ENCODE results near the gene SH3BP1.

DNA sequence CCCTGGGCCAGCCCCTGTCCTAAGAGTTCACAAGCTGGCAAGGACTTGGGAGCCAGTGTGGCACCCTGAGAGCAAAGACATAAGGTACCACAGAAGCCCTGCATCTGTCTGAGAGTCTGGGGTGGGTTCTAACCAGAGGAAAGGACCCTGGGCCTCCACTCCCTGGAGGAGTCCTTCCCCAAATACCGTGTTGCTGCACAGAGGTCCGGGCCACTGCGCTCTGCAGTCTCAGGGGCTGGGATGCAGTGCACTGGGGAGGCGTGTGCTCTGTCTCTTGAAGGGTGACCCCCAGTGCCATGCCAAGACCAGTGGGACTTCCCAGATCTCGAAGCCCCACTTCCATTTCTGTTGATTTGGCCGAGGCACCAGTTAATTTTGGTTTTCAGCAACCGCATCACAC, 4.3 kb upstream of the SH3BP1 start:
- TF ChIP-seq NFYB (CRISPR knock-in tag; conservative IDR thresholded peaks at IDR 0.05; ENCODE audit: low read depth), result no peak
- TF ChIP-seq, protein P1, sequence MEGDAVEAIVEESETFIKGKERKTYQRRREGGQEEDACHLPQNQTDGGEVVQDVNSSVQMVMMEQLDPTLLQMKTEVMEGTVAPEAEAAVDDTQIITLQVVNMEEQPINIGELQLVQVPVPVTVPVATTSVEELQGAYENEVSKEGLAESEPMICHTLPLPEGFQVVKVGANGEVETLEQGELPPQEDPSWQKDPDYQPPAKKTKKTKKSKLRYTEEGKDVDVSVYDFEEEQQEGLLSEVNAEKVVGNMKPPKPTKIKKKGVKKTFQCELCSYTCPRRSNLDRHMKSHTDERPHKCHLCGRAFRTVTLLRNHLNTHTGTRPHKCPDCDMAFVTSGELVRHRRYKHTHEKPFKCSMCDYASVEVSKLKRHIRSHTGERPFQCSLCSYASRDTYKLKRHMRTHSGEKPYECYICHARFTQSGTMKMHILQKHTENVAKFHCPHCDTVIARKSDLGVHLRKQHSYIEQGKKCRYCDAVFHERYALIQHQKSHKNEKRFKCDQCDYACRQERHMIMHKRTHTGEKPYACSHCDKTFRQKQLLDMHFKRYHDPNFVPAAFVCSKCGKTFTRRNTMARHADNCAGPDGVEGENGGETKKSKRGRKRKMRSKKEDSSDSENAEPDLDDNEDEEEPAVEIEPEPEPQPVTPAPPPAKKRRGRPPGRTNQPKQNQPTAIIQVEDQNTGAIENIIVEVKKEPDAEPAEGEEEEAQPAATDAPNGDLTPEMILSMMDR (IDR thresholded peaks at IDR 0.05), result no peak
- TF ChIP-seq, protein P2, sequence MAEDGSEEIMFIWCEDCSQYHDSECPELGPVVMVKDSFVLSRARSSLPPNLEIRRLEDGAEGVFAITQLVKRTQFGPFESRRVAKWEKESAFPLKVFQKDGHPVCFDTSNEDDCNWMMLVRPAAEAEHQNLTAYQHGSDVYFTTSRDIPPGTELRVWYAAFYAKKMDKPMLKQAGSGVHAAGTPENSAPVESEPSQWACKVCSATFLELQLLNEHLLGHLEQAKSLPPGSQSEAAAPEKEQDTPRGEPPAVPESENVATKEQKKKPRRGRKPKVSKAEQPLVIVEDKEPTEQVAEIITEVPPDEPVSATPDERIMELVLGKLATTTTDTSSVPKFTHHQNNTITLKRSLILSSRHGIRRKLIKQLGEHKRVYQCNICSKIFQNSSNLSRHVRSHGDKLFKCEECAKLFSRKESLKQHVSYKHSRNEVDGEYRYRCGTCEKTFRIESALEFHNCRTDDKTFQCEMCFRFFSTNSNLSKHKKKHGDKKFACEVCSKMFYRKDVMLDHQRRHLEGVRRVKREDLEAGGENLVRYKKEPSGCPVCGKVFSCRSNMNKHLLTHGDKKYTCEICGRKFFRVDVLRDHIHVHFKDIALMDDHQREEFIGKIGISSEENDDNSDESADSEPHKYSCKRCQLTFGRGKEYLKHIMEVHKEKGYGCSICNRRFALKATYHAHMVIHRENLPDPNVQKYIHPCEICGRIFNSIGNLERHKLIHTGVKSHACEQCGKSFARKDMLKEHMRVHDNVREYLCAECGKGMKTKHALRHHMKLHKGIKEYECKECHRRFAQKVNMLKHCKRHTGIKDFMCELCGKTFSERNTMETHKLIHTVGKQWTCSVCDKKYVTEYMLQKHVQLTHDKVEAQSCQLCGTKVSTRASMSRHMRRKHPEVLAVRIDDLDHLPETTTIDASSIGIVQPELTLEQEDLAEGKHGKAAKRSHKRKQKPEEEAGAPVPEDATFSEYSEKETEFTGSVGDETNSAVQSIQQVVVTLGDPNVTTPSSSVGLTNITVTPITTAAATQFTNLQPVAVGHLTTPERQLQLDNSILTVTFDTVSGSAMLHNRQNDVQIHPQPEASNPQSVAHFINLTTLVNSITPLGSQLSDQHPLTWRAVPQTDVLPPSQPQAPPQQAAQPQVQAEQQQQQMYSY (CRISPR knock-in tag; IDR thresholded peaks at IDR 0.05), result no peak
- TF ChIP-seq ZNF232 (CRISPR knock-in tag; IDR thresholded peaks at IDR 0.05), result no peak
- TF ChIP-seq, protein P3, sequence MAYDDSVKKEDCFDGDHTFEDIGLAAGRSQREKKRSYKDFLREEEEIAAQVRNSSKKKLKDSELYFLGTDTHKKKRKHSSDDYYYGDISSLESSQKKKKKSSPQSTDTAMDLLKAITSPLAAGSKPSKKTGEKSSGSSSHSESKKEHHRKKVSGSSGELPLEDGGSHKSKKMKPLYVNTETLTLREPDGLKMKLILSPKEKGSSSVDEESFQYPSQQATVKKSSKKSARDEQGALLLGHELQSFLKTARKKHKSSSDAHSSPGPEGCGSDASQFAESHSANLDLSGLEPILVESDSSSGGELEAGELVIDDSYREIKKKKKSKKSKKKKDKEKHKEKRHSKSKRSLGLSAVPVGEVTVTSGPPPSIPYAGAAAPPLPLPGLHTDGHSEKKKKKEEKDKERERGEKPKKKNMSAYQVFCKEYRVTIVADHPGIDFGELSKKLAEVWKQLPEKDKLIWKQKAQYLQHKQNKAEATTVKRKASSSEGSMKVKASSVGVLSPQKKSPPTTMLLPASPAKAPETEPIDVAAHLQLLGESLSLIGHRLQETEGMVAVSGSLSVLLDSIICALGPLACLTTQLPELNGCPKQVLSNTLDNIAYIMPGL (CRISPR knock-in tag; IDR thresholded peaks at IDR 0.05), result no peak
- TF ChIP-seq, protein P4, sequence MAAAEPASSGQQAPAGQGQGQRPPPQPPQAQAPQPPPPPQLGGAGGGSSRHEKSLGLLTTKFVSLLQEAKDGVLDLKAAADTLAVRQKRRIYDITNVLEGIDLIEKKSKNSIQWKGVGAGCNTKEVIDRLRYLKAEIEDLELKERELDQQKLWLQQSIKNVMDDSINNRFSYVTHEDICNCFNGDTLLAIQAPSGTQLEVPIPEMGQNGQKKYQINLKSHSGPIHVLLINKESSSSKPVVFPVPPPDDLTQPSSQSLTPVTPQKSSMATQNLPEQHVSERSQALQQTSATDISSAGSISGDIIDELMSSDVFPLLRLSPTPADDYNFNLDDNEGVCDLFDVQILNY (CRISPR knock-in tag; IDR thresholded peaks at IDR 0.05), result no peak
- no peak for TF ChIP-seq NFE2L1 (CRISPR knock-in tag; IDR thresholded peaks at IDR 0.05)
- TF ChIP-seq, protein P5, sequence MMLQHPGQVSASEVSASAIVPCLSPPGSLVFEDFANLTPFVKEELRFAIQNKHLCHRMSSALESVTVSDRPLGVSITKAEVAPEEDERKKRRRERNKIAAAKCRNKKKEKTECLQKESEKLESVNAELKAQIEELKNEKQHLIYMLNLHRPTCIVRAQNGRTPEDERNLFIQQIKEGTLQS (CRISPR knock-in tag; conservative IDR thresholded peaks at IDR 0.05), result no peak

Data from WTC11 (cell line).